SU-DHL-6 (cell line): ENCODE measurements around the gene TMEM59L.

ENCODE experiments used
- H2AFZ ChIP-seq: fragments of 200-600 bp; sonication (generic); 2 replicates; pipeline ENCODE4 v1.6.1; 2014; ENCODE audit warnings: low read depth, mild to moderate bottlenecking, moderate library complexity, mixed read lengths, antibody characterized with exemption, low read length; ENCODE audit not compliant: severe bottlenecking
- H3F3A ChIP-seq: fragments of 200-600 bp; shearing (Covaris generic); 2 replicates; pipeline ENCODE4 v1.6.0; 2016; ENCODE audit warnings: antibody characterized with exemption, mild to moderate bottlenecking; ENCODE audit not compliant: insufficient read depth
- H3K27ac ChIP-seq: fragments of 200-600 bp; sonication (generic); 2 replicates; pipeline ENCODE4 v1.5.1; 2016; ENCODE audit warnings: low read depth, mild to moderate bottlenecking, low read length, moderate library complexity, mixed read lengths
- H3K27me3 ChIP-seq: fragments of 200-600 bp; sonication (generic), shearing (Covaris generic); 2 replicates; pipeline ENCODE4 v1.6.0; 2014; ENCODE audit warnings: mild to moderate bottlenecking, low read length
- H3K36me3 ChIP-seq: fragments of 200-600 bp; sonication (generic); 2 replicates; pipeline ENCODE4 v1.6.1; 2014; ENCODE audit warnings: mild to moderate bottlenecking, low read length, mixed read lengths
- H3K4me2 ChIP-seq: fragments of 300-600, 200-600 bp; shearing (Covaris generic), sonication (generic); 2 replicates; pipeline ENCODE4 v1.6.0; 2014; ENCODE audit warnings: low read length, low read depth, mild to moderate bottlenecking; ENCODE audit not compliant: poor library complexity, severe bottlenecking
- H3K4me3 ChIP-seq: fragments of 200-600 bp; sonication (generic); 2 replicates; pipeline ENCODE4 v1.5.1; 2014; ENCODE audit warnings: antibody characterized with exemption, low read length, mild to moderate bottlenecking, mixed read lengths; ENCODE audit not compliant: insufficient read depth, poor library complexity, severe bottlenecking
- H3K79me2 ChIP-seq: fragments of 200-600 bp; sonication (generic); 2 replicates; pipeline ENCODE4 v1.6.1; 2014; ENCODE audit warnings: mild to moderate bottlenecking, low read length, moderate library complexity; ENCODE audit not compliant: insufficient read depth
- H3K9ac ChIP-seq: fragments of 200-600 bp; sonication (generic); 2 replicates; pipeline ENCODE4 v1.7.0; 2014; ENCODE audit warnings: mild to moderate bottlenecking, low read length
- H3K9me2 ChIP-seq: fragments of 200-600 bp; sonication (generic); replicated peaks from 2 replicates; pipeline ENCODE4 v1.6.1; 2014; ENCODE audit warnings: low read length; ENCODE audit not compliant: insufficient read depth
- H3K9me3 ChIP-seq: fragments of 200-600 bp; sonication (generic); 2 replicates; pipeline ENCODE4 v1.6.1; 2014; ENCODE audit warnings: low read length, mixed read lengths; ENCODE audit not compliant: insufficient read depth
- H4K20me1 ChIP-seq: fragments of 200-600 bp; sonication (generic); 2 replicates; pipeline ENCODE4 v1.6.1; 2014; ENCODE audit warnings: low read depth, mild to moderate bottlenecking, antibody characterized with exemption, low read length, moderate library complexity, mixed read lengths
- EZH2phosphoT487 ChIP-seq: fragments of 200-600 bp; sonication (generic), shearing (Covaris generic); conservative IDR thresholded peaks from 2 replicates; pipeline ENCODE4 v1.6.1; 2018; ENCODE audit warnings: mild to moderate bottlenecking, antibody characterized with exemption, low read length, moderate library complexity, mixed read lengths
- TF ChIP-seq, protein P1 (sequence below): fragments of 200-600 bp; sonication (generic); IDR thresholded peaks from one replicate; pipeline ENCODE4 v1.5.1; 2017; ENCODE audit warnings: antibody characterized with exemption, mild to moderate bottlenecking, low read length, moderate library complexity; ENCODE audit not compliant: insufficient read depth, poor library complexity, severe bottlenecking

TMEM59L gene

DNA sequence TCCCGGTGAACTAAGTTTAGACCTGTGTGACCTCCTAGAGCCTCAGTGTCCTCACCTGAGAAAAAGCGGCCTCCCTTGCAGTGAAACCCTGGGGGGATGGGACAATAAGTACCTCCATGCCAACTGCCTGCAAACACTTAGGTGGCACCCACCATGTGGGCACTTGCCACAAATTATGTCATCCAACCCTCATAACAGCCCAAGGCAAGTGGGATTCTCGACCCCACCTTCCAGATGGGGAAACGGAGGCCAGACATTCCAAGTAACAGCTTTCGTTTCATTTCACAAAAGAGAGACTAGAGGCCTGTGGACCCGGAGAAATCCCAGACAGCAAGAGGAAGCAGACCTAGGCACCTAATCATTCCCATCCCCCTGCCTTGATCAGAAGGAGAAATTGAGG is 17.2 kb upstream of the TMEM59L start:
- Histone ChIP-seq H3K9me2 (no peaks in the 10 kb centered on the region), H3K27me3 (no peaks in the 10 kb centered on the region), H3K4me2 (no peak overlapping the region), H3K9me3 (no peaks in the 10 kb centered on the region), H3K9ac (no peak overlapping the region), H3K36me3 (no peaks in the 10 kb centered on the region), H3K27ac (no peak overlapping the region), H3K79me2 (no peaks in the 10 kb centered on the region), H3K4me3 (no peak overlapping the region), H2AFZ (no peak overlapping the region), H3F3A (peaks cover 2% of the 10 kb centered on the region), H4K20me1 (no peaks in the 10 kb centered on the region)
- no peak for TF ChIP-seq EZH2phosphoT487
- TF ChIP-seq, protein P1, sequence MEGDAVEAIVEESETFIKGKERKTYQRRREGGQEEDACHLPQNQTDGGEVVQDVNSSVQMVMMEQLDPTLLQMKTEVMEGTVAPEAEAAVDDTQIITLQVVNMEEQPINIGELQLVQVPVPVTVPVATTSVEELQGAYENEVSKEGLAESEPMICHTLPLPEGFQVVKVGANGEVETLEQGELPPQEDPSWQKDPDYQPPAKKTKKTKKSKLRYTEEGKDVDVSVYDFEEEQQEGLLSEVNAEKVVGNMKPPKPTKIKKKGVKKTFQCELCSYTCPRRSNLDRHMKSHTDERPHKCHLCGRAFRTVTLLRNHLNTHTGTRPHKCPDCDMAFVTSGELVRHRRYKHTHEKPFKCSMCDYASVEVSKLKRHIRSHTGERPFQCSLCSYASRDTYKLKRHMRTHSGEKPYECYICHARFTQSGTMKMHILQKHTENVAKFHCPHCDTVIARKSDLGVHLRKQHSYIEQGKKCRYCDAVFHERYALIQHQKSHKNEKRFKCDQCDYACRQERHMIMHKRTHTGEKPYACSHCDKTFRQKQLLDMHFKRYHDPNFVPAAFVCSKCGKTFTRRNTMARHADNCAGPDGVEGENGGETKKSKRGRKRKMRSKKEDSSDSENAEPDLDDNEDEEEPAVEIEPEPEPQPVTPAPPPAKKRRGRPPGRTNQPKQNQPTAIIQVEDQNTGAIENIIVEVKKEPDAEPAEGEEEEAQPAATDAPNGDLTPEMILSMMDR, result no peak

DNA sequence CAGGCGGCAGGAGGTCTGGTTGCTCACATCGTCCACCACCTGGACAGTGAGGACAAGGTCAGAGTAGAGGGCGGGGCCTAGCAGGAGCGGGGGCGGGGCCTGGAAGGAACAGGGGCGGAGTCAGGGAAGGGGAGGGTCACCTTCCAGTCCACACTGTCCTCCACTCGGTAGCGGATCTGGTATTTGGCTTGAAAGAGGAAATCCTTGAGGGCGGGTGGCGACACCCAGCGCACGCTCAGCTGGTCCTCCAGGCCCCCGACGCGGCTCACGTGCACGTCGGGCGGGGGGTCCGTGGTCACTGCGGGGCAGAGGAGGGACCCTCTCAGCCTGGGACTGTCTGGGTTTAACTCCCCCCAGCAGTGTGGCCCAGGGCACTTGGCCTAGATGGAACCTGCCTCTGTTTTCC is 15.9 kb upstream of the TMEM59L start:
- H2AFZ ChIP-seq, result no peak overlapping the region
- H3K79me2 ChIP-seq, result no peaks in the 10 kb centered on the region
- no peak overlapping the region for H3K9ac ChIP-seq
- no peak overlapping the region for H3K27ac ChIP-seq
- H4K20me1 ChIP-seq, result no peaks in the 10 kb centered on the region
- no peak for TF ChIP-seq EZH2phosphoT487
- TF ChIP-seq, protein P1, result no peak
- H3K4me3 ChIP-seq, result no peak overlapping the region
- H3K36me3 ChIP-seq, result no peaks in the 10 kb centered on the region
- no peaks in the 10 kb centered on the region for H3K9me2 ChIP-seq
- no peaks in the 10 kb centered on the region for H3K27me3 ChIP-seq
- no peaks in the 10 kb centered on the region for H3F3A ChIP-seq
- H3K4me2 ChIP-seq, result no peak overlapping the region
- no peaks in the 10 kb centered on the region for H3K9me3 ChIP-seq

DNA sequence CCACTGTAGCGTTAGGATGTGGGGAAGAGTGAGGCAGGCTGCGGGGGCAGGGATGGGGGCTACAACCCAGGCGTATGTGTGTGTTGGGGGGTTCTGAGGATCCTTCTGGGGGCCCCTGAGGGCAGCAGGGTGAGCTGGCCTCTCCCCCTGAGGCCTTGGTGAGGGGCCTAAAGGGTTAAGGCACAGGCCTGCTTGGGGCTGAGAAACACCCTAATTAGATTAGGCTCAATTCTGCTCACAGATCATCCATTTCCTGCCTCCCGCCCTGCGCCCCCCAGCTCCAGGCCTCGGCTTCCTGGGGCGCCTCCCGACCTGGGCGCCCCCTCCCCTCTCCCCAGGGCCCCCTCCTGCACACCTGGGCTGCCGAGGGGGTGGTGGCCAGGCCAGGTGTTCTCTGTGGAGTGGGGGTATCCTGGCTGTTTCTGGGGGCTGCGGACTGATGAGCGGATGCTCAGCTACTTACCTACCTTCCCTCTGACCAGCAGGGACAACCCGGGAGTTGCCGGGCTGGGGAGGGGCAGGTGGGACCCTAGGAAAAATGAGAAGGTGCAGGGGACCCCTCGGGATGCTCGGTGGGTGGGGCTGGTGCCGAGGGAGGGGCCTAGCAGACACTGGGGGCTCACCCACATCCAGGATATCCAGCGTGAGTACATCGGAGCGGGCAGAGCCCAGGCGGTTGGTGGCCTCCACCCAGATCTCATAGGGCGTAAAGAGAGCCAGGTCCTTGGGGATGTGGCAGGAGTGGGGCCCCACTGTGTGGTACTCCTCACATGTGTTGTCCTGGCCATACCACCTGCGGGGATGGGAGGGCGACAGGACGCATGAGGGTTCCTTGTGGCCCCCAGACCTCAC is 14.6 kb upstream of the TMEM59L start:
- Histone ChIP-seq H2AFZ (no peak overlapping the region), H3K36me3 (no peaks in the 10 kb centered on the region), H3K9me2 (no peaks in the 10 kb centered on the region), H3K9me3 (no peaks in the 10 kb centered on the region), H3K4me2 (no peak overlapping the region), H3F3A (no peaks in the 10 kb centered on the region), H4K20me1 (no peaks in the 10 kb centered on the region), H3K27ac (no peak overlapping the region), H3K79me2 (no peaks in the 10 kb centered on the region), H3K4me3 (no peak overlapping the region), H3K27me3 (no peaks in the 10 kb centered on the region), H3K9ac (no peak overlapping the region)
- TF ChIP-seq, protein P1, result no peak
- TF ChIP-seq EZH2phosphoT487, result no peak
